Liver (tissue), 9 donors: Measurements from ENCODE around the gene WDR86. TPM values are rescaled to one million over a fixed set of nuclear protein-coding genes. Genes with fewer than 3 reads are reported as not detected.

ENCODE experiments used
- DNase-seq: peaks from one replicate; pipeline ENCODE4 v3.0.0-alpha.2; 2017; ENCODE audit warnings: low spot score
- H3K27ac ChIP-seq, 2 donors: one replicate each; pipeline ENCODE4 v1.7.0; 2013; ENCODE audit warnings: inconsistent platforms in 2 of 2, low read length in 2 of 2, control low read depth in 1 of 2, low read depth in 1 of 2, mild to moderate bottlenecking in 1 of 2
- H3K27me3 ChIP-seq, 4 donors: one replicate each; pipeline versions ENCODE4 v1.6.1 to v1.7.0; 2013; ENCODE audit warnings: low read length in 3 of 4, inconsistent platforms in 1 of 4, mild to moderate bottlenecking in 1 of 4, moderate library complexity in 1 of 4; ENCODE audit not compliant: control insufficient read depth in 4 of 4, insufficient read depth in 4 of 4
- H3K36me3 ChIP-seq, 4 donors: one replicate each; pipeline versions ENCODE4 v1.6.1 to v1.7.0; 2013; ENCODE audit warnings: low read length in 3 of 4, mild to moderate bottlenecking in 3 of 4, low read depth in 1 of 4, moderate library complexity in 1 of 4; ENCODE audit not compliant: control insufficient read depth in 4 of 4, insufficient read depth in 3 of 4
- H3K4me1 ChIP-seq, 4 donors: one replicate each; pipeline versions ENCODE4 v1.6.1 to v1.7.0; 2013; ENCODE audit warnings: low read length in 3 of 4, mild to moderate bottlenecking in 3 of 4, moderate library complexity in 1 of 4; ENCODE audit not compliant: control insufficient read depth in 4 of 4, insufficient read depth in 4 of 4
- H3K4me3 ChIP-seq, 3 donors: one replicate each; pipeline versions ENCODE4 v1.6.1 to v1.7.0; 2013; ENCODE audit warnings: low read length in 3 of 3, control low read depth in 1 of 3, low read depth in 1 of 3, mild to moderate bottlenecking in 1 of 3
- H3K9ac ChIP-seq, 2 donors: one replicate each; pipeline ENCODE4 v1.7.0; 2013; ENCODE audit warnings: low read length in 2 of 2, mild to moderate bottlenecking in 2 of 2, moderate library complexity in 2 of 2, control low read depth in 1 of 2, low read depth in 1 of 2
- H3K9me3 ChIP-seq, 4 donors: one replicate each; pipeline versions ENCODE4 v1.6.1 to v1.7.0; 2013; ENCODE audit warnings: low read length in 3 of 4; ENCODE audit not compliant: control insufficient read depth in 4 of 4
- ATF3 ChIP-seq: IDR thresholded peaks from 2 replicates; pipeline ENCODE4 v1.6.1; 2016; ENCODE audit warnings: antibody characterized with exemption
- FOXA1 ChIP-seq: IDR thresholded peaks from 2 replicates; pipeline ENCODE4 v1.6.1; 2016; ENCODE audit warnings: antibody characterized with exemption
- FOXA2 ChIP-seq: IDR thresholded peaks from 2 replicates; pipeline ENCODE4 v1.6.1; 2016; ENCODE audit warnings: antibody characterized with exemption
- GABPA ChIP-seq, 2 donors: IDR thresholded peaks in 1 of 2; conservative IDR thresholded peaks in 1 of 2; 2 replicates each; pipeline ENCODE4 v1.6.1; 2016; ENCODE audit warnings: antibody characterized with exemption in 2 of 2, mild to moderate bottlenecking in 1 of 2, moderate library complexity in 1 of 2
- HNF4G ChIP-seq: IDR thresholded peaks from 2 replicates; pipeline ENCODE4 v1.6.1; 2016; ENCODE audit warnings: antibody characterized with exemption
- SP1 ChIP-seq: IDR thresholded peaks from 2 replicates; pipeline ENCODE4 v1.6.1; 2018; ENCODE audit warnings: antibody characterized with exemption, mild to moderate bottlenecking
- TAF1 ChIP-seq: conservative IDR thresholded peaks from 2 replicates; pipeline ENCODE4 v1.6.1; 2016; ENCODE audit warnings: antibody characterized with exemption, mild to moderate bottlenecking
- ZBTB33 ChIP-seq: IDR thresholded peaks from 2 replicates; pipeline ENCODE4 v1.6.1; 2016; ENCODE audit warnings: antibody characterized with exemption
- WGBS: extraction: QIAGEN DNeasy Blood & Tissue Kit; methylation state at CpG from one replicate; pipeline ENCODE4 v1.1.7; 2013; 5-methylcytosine and 5-hydroxymethylcytosine counted together
- polyA plus RNA-seq, 2 donors: library from polyadenylated mRNA; stranded (reverse) in 1 of 2; unstranded in 1 of 2; fragments of 200-250 nt in 1 of 2; fragments of >200 nt in 1 of 2; fragmentation: Nextera tagmentation in 1 of 2; extraction: Ambion mirVana in 1 of 2; gene quantifications; one replicate each; pipeline versions ENCODE4 v1.2.1 to v1.2.3, GENCODE V29; 2013 to 2015
- total RNA-seq, 2 donors: library from RNA; depleted of rRNA; stranded (reverse); fragments of >200 nt; gene quantifications; one replicate each; pipeline ENCODE4 v1.2.3, GENCODE V29; 2014
- TF ChIP-seq, protein P1 (sequence below): IDR thresholded peaks from 2 replicates; pipeline ENCODE4 v1.6.1; 2016; ENCODE audit warnings: antibody characterized with exemption
- TF ChIP-seq, protein P2 (sequence below): IDR thresholded peaks from 2 replicates; pipeline ENCODE4 v1.6.1; 2016; ENCODE audit warnings: antibody characterized with exemption, mild to moderate bottlenecking
- donor health status: healthy.
- donor health status: healthy.
- donor health status: healthy.
- donor health status: healthy.
- donor health status: healthy.

Gene WDR86
- total and polyA plus RNA-seq, 4 donors: 0.35 to 4.9 (median 0.77) TPM

DNA sequence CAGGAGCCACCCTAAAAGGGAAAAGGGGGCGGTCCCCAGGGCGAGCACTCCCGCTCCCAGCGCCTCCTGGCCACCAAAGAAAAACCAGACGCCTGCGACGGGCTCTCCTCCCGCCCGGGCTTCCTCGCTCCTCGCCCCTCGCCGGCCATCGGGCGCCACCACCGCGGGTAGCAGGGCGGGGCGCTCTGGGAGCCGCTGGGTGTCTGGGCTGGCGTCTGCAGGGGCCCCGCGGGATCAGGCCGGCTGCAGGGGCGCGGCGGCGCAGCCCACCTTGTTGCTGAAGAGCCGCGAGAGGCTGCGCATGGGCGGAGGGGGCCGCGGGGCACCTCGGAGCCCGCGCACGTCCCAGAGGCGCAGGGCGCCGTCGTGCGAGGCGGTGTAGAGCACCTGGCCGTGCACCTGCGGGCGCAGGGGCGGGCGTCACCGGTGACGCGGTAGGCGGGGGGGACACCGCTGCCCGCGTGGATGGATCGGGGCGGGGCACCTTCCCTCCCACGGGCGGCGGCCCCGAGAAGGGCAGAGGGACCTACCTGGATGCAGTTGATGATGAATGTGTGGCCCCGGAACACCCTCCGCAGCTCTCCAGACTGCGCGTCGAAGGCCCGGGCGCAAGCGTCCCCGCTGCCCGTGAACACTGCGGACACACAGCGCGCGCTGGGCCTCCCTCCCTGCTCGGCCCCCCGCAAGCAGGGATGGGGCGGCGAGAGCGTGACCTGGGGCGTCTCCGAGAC, 28.3 kb downstream of the WDR86 start:
- H3K9me3 ChIP-seq: no peaks in the 10 kb centered on the region
- DNase-seq: no peak
- no peak overlapping the region for H3K27ac ChIP-seq
- H3K9ac ChIP-seq: no peak overlapping the region
- H3K36me3 ChIP-seq: peaks cover 1 to 21% (median 12%) of the 10 kb centered on the region in 4 donors
- peaks cover 2 to 12% (median 6%) of the 10 kb centered on the region in 4 donors for H3K4me1 ChIP-seq
- WGBS: 14% methylated on average over 83 of the region's 83 CpGs
- H3K27me3 ChIP-seq: peaks cover 0 to 5% (median 0%) of the 10 kb centered on the region in 4 donors
- TF ChIP-seq, protein P1, sequence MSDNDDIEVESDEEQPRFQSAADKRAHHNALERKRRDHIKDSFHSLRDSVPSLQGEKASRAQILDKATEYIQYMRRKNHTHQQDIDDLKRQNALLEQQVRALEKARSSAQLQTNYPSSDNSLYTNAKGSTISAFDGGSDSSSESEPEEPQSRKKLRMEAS: no peak
- TF ChIP-seq FOXA2: no peak
- no peak for TF ChIP-seq ZBTB33
- no peak for TF ChIP-seq ATF3
- TF ChIP-seq SP1: no peak
- TF ChIP-seq HNF4G: no peak
- TF ChIP-seq GABPA (IDR thresholded peaks at IDR 0.05 in 1 of 2, conservative IDR thresholded peaks at IDR 0.05 in 1 of 2): no peak
- TF ChIP-seq TAF1: no peak
- TF ChIP-seq, protein P2, sequence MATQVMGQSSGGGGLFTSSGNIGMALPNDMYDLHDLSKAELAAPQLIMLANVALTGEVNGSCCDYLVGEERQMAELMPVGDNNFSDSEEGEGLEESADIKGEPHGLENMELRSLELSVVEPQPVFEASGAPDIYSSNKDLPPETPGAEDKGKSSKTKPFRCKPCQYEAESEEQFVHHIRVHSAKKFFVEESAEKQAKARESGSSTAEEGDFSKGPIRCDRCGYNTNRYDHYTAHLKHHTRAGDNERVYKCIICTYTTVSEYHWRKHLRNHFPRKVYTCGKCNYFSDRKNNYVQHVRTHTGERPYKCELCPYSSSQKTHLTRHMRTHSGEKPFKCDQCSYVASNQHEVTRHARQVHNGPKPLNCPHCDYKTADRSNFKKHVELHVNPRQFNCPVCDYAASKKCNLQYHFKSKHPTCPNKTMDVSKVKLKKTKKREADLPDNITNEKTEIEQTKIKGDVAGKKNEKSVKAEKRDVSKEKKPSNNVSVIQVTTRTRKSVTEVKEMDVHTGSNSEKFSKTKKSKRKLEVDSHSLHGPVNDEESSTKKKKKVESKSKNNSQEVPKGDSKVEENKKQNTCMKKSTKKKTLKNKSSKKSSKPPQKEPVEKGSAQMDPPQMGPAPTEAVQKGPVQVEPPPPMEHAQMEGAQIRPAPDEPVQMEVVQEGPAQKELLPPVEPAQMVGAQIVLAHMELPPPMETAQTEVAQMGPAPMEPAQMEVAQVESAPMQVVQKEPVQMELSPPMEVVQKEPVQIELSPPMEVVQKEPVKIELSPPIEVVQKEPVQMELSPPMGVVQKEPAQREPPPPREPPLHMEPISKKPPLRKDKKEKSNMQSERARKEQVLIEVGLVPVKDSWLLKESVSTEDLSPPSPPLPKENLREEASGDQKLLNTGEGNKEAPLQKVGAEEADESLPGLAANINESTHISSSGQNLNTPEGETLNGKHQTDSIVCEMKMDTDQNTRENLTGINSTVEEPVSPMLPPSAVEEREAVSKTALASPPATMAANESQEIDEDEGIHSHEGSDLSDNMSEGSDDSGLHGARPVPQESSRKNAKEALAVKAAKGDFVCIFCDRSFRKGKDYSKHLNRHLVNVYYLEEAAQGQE: no peak
- H3K4me3 ChIP-seq: peak overlapping the region in 1 of 3 donors; percentile 15

DNA sequence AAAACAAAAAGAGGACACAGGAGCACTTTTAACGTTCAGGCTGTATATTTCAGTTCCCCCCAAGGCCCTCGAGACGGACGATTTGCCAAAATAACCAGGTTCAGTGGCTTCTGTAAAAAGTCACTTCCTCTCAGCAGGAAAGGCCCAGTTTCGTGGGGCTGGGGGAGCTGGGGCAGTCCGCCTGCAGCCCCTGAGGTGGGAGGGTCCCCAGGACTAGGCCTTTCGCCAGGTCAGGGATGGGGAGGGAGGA, 28.8 kb downstream of the WDR86 start:
- Histone ChIP-seq H3K4me3 (no peak overlapping the region), H3K4me1 (peaks cover 2 to 12% (median 6%) of the 10 kb centered on the region in 4 donors), H3K27ac (no peak overlapping the region), H3K36me3 (peaks cover 3 to 26% (median 14%) of the 10 kb centered on the region in 4 donors), H3K9me3 (no peaks in the 10 kb centered on the region), H3K9ac (no peak overlapping the region), H3K27me3 (peaks cover 0 to 5% (median 0%) of the 10 kb centered on the region in 4 donors)
- DNase-seq: no peak
- 45% methylated on average over 7 of the region's 7 CpGs for WGBS
- no peak for TF ChIP-seq FOXA2
- TF ChIP-seq FOXA1: no peak
- TF ChIP-seq SP1: no peak
